Epithelial cell of esophagus (primary cell): ENCODE measurements around the gene CHADL.

Experiments used
- DNase-seq: peaks from one replicate; pipeline ENCODE4 v3.0.0; 2010; ENCODE audit warnings: low read depth
- H3K4me3 ChIP-seq: 2 replicates; pipeline ENCODE4 v1.5.1; 2011; ENCODE audit warnings: mild to moderate bottlenecking, low read length, control low read depth
- TF ChIP-seq, protein P1 (sequence below): IDR thresholded peaks from 2 replicates; pipeline ENCODE4 v1.5.1; 2011; ENCODE audit warnings: low read depth, mild to moderate bottlenecking, low read length, control low read depth, inconsistent platforms; ENCODE audit not compliant: insufficient read depth; ENCODE audit errors: missing control alignments

CHADL gene

GRCh38 chr22:41240377-41241132 lies at the start of gene CHADL:
Gene CHADL, minus strand, starts transcription at chr22:41240931. Its CDS starts 50 bp downstream, at chr22:41240881.
- no peak within 1 kb of the TSS for H3K4me3 ChIP-seq
- TF ChIP-seq, protein P1, sequence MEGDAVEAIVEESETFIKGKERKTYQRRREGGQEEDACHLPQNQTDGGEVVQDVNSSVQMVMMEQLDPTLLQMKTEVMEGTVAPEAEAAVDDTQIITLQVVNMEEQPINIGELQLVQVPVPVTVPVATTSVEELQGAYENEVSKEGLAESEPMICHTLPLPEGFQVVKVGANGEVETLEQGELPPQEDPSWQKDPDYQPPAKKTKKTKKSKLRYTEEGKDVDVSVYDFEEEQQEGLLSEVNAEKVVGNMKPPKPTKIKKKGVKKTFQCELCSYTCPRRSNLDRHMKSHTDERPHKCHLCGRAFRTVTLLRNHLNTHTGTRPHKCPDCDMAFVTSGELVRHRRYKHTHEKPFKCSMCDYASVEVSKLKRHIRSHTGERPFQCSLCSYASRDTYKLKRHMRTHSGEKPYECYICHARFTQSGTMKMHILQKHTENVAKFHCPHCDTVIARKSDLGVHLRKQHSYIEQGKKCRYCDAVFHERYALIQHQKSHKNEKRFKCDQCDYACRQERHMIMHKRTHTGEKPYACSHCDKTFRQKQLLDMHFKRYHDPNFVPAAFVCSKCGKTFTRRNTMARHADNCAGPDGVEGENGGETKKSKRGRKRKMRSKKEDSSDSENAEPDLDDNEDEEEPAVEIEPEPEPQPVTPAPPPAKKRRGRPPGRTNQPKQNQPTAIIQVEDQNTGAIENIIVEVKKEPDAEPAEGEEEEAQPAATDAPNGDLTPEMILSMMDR, result no peak
- no peak for DNase-seq

DNA sequence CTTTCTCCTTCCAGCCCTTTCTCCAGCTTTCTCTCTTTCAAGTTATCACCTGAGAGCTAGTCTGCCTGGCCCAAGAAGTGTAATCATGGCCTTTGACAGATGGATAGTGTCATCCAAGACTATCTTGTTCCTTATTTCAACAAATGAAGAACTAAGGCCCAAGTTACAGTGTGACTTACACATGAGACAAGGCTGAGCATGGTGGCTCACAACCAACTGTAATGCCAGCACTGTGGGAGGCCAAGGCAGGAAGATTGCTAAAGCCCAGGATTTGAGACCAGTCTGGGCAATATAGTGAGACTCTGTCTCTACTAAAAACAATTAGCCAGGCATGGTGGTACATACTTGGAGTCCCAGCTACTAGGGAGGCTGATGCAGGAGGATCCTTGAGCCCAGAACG lies 48.9 kb upstream of the CHADL start:
- TF ChIP-seq, protein P1, result no peak
- DNase-seq, result no peak
- no peak overlapping the region for H3K4me3 ChIP-seq

GRCh38 chr22:41288245-41288946 lies 47.7 kb upstream of the CHADL start:
- peak; percentile 93 for DNase-seq
- TF ChIP-seq, protein P1, result no peak
- H3K4me3 ChIP-seq, result peak overlapping the region; percentile 25

DNA sequence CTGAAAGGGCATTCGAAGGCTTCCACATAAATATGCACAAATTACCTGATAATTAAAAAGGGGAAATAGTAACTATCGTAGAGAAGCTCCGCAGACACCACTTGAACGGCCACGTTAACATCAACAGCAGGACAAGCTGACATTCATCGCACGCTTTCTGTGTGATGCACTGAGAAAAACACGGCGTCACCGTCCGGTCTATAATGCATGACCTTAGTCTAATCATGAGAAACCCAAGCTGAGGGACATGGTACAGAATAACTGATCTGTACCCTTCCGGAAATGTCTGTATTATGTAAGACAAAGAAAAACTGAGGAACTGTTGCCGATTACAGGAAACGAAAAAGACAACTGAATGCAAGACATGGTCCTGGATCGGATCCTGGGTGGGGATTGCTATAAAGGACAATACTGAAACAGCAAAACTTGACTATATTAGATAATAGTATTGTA lies 45.9 kb upstream of the CHADL start:
- TF ChIP-seq, protein P1, result no peak
- no peak for DNase-seq
- H3K4me3 ChIP-seq, result peak overlapping the region; percentile 38

- TF ChIP-seq, protein P1, result peak; percentile 44
- peak within 1 kb of the TSS; percentile 86 for H3K4me3 ChIP-seq
Observed at GRCh38 chr22:41285820-41286638, 45.3 kb upstream of the CHADL start, which contains the start of gene RANGAP1. Gene RANGAP1, minus strand, starts transcription at chr22:41286187. Its CDS starts 5,143 bp downstream, at chr22:41281044.

GRCh38 chr22:41285441-41285819 lies 44.7 kb upstream of the CHADL start:
- TF ChIP-seq, protein P1, result no peak
- DNase-seq, result peak; percentile 97
- H3K4me3 ChIP-seq, result peak overlapping the region; percentile 86

More at GRCh38 chr22:41285820-41286638, 45.3 kb upstream of the CHADL start, which contains the start of gene RANGAP1:
- peak; percentile 100 for DNase-seq
